BLaER1 (cell line): ENCODE measurements around the gene MDK.

Source experiments
- H3K27ac ChIP-seq: shearing (Covaris generic); formaldehyde crosslinking; 2 replicates; pipeline ENCODE4 v1.8.1; 2022
- H3K27me3 ChIP-seq: shearing (Covaris generic); formaldehyde crosslinking; 2 replicates; pipeline ENCODE4 v1.8.1; 2022
- H3K36me3 ChIP-seq: shearing (Covaris generic); formaldehyde crosslinking; 2 replicates; pipeline ENCODE4 v1.8.1; 2022
- H3K4me1 ChIP-seq: shearing (Covaris generic); formaldehyde crosslinking; 2 replicates; pipeline ENCODE4 v1.8.1; 2022
- H3K4me2 ChIP-seq: shearing (Covaris generic); formaldehyde crosslinking; 2 replicates; pipeline ENCODE4 v1.8.1; 2022
- H3K4me3 ChIP-seq: shearing (Covaris generic); formaldehyde crosslinking; 2 replicates; pipeline ENCODE4 v1.8.1; 2022
- H3K9ac ChIP-seq: shearing (Covaris generic); formaldehyde crosslinking; 2 replicates; pipeline ENCODE4 v1.8.1; 2022
- H3K9me3 ChIP-seq: shearing (Covaris generic); formaldehyde crosslinking; 2 replicates; pipeline ENCODE4 v1.8.1; 2022
- H4K20me1 ChIP-seq: shearing (Covaris generic); formaldehyde crosslinking; 2 replicates; pipeline ENCODE4 v1.8.1; 2022
- Cebpa-rat ChIP-seq: shearing (Covaris generic); IDR thresholded peaks from 2 replicates; pipeline ENCODE4 v1.8.1; 2022

Gene MDK

GRCh38 chr11:46429717-46430116 is 48.2 kb downstream of the MDK start:
- no peak for TF ChIP-seq Cebpa-rat
- H3K9me3 ChIP-seq, result no peaks in the 10 kb centered on the region
- no peaks in the 10 kb centered on the region for H4K20me1 ChIP-seq
- H3K9ac ChIP-seq, result no peak overlapping the region
- H3K4me2 ChIP-seq, result no peak overlapping the region
- no peaks in the 10 kb centered on the region for H3K27me3 ChIP-seq
- no peaks in the 10 kb centered on the region for H3K4me1 ChIP-seq
- H3K4me3 ChIP-seq, result no peak overlapping the region
- peaks cover 80% of the 10 kb centered on the region for H3K36me3 ChIP-seq
- no peak overlapping the region for H3K27ac ChIP-seq

GRCh38 chr11:46431211-46431610 is 49.7 kb downstream of the MDK start:
- H3K27me3 ChIP-seq, result no peaks in the 10 kb centered on the region
- no peak overlapping the region for H3K9ac ChIP-seq
- no peak overlapping the region for H3K27ac ChIP-seq
- H3K4me3 ChIP-seq, result no peak overlapping the region
- peaks cover 87% of the 10 kb centered on the region for H3K36me3 ChIP-seq
- TF ChIP-seq Cebpa-rat, result no peak
- no peaks in the 10 kb centered on the region for H3K4me1 ChIP-seq
- no peak overlapping the region for H3K4me2 ChIP-seq
- H3K9me3 ChIP-seq, result no peaks in the 10 kb centered on the region
- no peaks in the 10 kb centered on the region for H4K20me1 ChIP-seq
